RWPE1 (cell line): ENCODE measurements around the gene SGO2.
"Not testable (repeated sequence)": the region's sequence is repeated elsewhere in the genome, so short reads cannot be mapped to it uniquely, and the experiment has no call there.

Source experiments
- CTCF ChIA-PET: fragments of 350-600 bp; sonication (Branson Sonifier 250); formaldehyde crosslinking; extraction: SDS; loops from one replicate; lab custom pipeline; 2021; lab: Yijun Ruan, JAX
- POLR2A ChIA-PET: fragments of 400-600 bp; formaldehyde crosslinking; extraction: SDS; loops from one replicate; lab custom pipeline; 2020; ENCODE audit warnings: antibody characterized with exemption; ENCODE audit not compliant: low non-redundant PET; lab: Yijun Ruan, JAX
- DNase-seq: peaks from one replicate; pipeline ENCODE4 v3.0.0; 2012; ENCODE audit warnings: low spot score
- H3K27ac ChIP-seq: fragments of 450-650 bp; 2 replicates; pipeline ENCODE4 v1.5.1; 2017
- TF ChIP-seq, protein P1 (sequence below): fragments of 450-650 bp; conservative IDR thresholded peaks from 2 replicates; pipeline ENCODE4 v1.5.1; 2017; ENCODE audit warnings: low read depth, mild to moderate bottlenecking

SGO2 gene

DNA sequence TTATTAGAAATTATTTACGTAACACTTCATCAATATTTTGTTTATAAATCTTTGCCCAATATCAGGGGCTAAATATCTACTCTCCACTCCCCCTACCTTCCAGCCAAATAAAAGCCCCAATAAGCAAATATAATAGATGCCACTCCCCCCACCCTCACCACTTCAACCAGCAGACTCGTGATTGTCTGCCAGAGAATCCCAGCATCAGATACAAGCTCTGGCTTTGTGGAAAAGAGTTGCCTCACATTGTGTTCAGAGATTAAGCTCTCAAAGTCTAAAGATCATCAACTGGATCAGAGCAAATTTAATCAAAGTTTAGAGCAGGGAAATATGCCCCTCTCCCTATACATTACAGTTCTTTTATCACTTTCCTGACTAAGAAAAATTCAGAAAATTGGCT lies 99.3 kb downstream of the SGO2 start:
- TF ChIP-seq, protein P1, sequence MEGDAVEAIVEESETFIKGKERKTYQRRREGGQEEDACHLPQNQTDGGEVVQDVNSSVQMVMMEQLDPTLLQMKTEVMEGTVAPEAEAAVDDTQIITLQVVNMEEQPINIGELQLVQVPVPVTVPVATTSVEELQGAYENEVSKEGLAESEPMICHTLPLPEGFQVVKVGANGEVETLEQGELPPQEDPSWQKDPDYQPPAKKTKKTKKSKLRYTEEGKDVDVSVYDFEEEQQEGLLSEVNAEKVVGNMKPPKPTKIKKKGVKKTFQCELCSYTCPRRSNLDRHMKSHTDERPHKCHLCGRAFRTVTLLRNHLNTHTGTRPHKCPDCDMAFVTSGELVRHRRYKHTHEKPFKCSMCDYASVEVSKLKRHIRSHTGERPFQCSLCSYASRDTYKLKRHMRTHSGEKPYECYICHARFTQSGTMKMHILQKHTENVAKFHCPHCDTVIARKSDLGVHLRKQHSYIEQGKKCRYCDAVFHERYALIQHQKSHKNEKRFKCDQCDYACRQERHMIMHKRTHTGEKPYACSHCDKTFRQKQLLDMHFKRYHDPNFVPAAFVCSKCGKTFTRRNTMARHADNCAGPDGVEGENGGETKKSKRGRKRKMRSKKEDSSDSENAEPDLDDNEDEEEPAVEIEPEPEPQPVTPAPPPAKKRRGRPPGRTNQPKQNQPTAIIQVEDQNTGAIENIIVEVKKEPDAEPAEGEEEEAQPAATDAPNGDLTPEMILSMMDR, result no peak
- DNase-seq, result no peak
- POLR2A ChIA-PET, result no interaction called here
- CTCF ChIA-PET, result interaction anchor here (1.1 kb wide), 1 partner anchor 79 kb away, joined by 4 read pairs; no protein-coding TSS in a partner anchor
- H3K27ac ChIP-seq, result no peak overlapping the region

DNA sequence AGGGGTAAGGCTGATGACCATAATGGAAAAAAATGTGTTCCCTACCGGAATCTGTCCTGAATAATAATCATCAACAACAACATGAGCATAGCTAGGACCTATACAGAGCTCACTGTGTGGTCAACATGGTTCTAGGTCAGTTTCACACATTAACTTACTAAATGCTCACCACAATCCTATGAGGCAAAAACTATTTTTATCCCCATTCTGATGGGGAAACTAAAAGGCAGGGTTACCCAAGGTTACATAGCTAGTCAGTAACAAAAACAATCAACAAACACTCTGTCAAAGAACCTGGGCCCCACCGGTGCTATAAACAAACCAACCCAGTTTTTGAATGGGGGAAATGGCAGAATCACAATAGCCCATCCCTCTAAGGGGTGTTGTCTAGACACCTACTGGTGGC lies 100.0 kb downstream of the SGO2 start:
- TF ChIP-seq, protein P1, result no peak
- H3K27ac ChIP-seq, result no peak overlapping the region
- DNase-seq, result no peak
- POLR2A ChIA-PET, result interaction anchor here (0.7 kb wide), 1 partner anchor 8 kb away, joined by 3 read pairs; no protein-coding TSS in a partner anchor
- CTCF ChIA-PET, result no interaction called here

DNA sequence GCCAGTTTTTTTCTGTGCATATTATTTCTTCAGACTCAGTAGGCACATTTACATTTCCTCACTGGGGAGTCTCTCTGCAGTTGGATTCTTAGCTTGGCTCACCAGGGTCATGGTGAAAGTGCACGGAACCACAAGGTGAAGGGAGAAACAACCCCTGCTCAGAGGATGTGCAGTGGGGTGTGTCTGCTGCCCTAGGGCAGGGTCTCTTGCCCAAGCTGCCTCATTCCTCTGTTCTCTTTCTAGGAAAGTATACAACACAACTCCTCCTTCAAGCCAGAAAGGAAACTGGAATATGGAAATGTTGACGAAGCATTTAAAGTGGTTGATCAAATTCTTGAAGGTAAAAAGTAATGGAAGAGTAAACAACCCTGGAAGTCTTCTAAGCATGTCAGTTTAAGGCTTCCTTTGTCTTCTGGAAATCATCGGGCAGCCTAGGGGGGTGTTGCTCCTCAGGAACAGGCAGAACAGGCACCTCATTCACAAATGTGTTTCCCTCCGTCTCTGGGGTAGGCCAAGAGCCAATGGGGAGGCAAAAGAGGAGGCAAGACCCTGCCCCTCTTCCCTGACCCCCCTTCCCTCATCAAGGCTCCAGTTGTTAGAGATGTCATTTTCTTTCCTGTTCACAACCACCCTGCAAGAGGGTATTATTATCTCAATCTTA lies 101.2 kb downstream of the SGO2 start:
- POLR2A ChIA-PET, result no interaction called here
- CTCF ChIA-PET, result no interaction called here
- H3K27ac ChIP-seq, result no peak overlapping the region
- TF ChIP-seq, protein P1, result no peak
- no peak for DNase-seq

DNA sequence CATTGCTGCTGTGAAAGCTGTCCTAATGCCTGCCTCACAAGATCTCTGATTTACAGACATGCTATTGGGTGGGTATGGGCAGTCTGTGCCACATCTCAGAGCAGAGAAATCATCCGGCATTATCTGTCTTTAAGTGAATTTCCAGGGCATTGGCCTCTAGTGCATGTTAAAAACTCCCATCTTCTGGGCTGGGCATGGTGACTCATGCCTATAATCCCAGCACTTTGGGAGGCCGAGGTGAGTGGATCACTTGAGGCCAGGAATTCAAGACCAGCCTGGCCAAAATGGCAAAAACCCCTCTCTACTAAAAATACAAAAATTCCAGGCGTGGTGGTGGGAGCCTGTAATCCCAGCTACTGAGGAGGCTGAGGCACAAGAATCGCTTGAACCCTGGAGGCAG lies 102.5 kb downstream of the SGO2 start:
- POLR2A ChIA-PET, DNase-seq, CTCF ChIA-PET: not testable (repeated sequence)
- peak overlapping the region; percentile 39; the same call in 1 of the 2 replicates for H3K27ac ChIP-seq

DNA sequence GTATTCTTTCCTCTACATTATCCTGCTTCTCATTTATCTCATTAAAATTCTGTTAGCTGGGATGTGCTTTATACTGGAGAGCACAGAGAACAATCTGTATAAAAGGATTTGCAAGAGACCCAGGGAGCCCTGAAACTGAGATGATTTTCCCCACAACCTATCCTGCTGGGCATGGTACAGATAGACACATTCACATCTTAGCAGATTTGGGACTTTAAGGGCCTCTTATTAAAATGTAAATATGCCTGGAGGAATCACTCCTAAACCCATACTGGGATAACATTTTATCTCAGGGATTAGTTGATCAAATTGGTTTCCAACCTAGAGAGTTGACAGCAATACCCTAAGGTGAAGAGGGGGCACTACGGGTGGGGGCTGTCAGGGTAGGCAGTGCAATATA lies 105.3 kb downstream of the SGO2 start:
- TF ChIP-seq, protein P1, result no peak
- DNase-seq, result no peak
- H3K27ac ChIP-seq, result no peak overlapping the region
- CTCF ChIA-PET, result no interaction called here
- POLR2A ChIA-PET, result no interaction called here
